Measurements from ENCODE around the gene TAAR2. TPM values are rescaled to one million over a fixed set of nuclear protein-coding genes. Genes with fewer than 3 reads are reported as not detected.

TAAR2 gene
- total and polyA plus RNA-seq, 2 donors (not counting 1 experiment from before 2014, with no cell fraction given): not detected

DNA sequence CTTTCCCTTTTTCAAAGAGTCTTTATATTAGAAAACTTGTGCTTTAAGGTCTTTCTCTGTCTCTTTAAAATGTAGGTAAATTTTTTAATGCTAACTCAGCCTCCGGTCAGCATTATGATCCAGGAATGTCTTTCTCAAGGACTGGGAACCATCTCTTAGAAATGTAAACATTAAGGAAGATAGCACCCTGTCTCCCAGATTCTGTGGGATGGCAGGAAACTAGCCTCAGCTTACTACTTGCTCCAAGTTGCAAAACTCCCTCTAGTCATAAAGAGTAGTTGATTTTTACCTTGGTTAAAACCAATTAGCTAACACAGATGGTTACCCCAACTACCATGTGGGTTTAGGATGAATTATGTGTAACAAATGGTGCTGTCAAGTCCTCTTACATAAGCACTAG lies 39.6 kb upstream of the TAAR2 start:
- Histone ChIP-seq H3K27me3 (ENCODE audit: control insufficient read depth, insufficient read depth, low read length) (peaks cover 2% of the 10 kb centered on the region), H4K20me1 (ENCODE audit: control insufficient read depth, extremely low read depth, insufficient read depth, low read length) (no peaks in the 10 kb centered on the region), H3K4me3 (replicated peaks in 1 of 4; ENCODE audit: control extremely low read depth in 1 of 4, insufficient read depth in 1 of 4, low read depth in 3 of 4, low read length in 4 of 4) (no peak overlapping the region), H3K27ac (ENCODE audit: insufficient read depth, low read length) (no peak overlapping the region), H3K79me2 (ENCODE audit: control insufficient read depth, insufficient read depth, low read length) (no peaks in the 10 kb centered on the region), H3K36me3 (ENCODE audit: control insufficient read depth, insufficient read depth, low read length) (no peaks in the 10 kb centered on the region), H3K4me2 (ENCODE audit: extremely low read depth, insufficient read depth, low read length) (no peak overlapping the region), H2AFZ (ENCODE audit: low read length) (no peak overlapping the region), H3K9ac (ENCODE audit: insufficient read depth, low read length) (no peak overlapping the region), H3K9me3 (ENCODE audit: control insufficient read depth, insufficient read depth, low read depth, low read length) (no peaks in the 10 kb centered on the region), H3K4me1 (ENCODE audit: control insufficient read depth, extremely low read depth, insufficient read depth, low read length) (no peaks in the 10 kb centered on the region)
- TF ChIP-seq, protein P1, sequence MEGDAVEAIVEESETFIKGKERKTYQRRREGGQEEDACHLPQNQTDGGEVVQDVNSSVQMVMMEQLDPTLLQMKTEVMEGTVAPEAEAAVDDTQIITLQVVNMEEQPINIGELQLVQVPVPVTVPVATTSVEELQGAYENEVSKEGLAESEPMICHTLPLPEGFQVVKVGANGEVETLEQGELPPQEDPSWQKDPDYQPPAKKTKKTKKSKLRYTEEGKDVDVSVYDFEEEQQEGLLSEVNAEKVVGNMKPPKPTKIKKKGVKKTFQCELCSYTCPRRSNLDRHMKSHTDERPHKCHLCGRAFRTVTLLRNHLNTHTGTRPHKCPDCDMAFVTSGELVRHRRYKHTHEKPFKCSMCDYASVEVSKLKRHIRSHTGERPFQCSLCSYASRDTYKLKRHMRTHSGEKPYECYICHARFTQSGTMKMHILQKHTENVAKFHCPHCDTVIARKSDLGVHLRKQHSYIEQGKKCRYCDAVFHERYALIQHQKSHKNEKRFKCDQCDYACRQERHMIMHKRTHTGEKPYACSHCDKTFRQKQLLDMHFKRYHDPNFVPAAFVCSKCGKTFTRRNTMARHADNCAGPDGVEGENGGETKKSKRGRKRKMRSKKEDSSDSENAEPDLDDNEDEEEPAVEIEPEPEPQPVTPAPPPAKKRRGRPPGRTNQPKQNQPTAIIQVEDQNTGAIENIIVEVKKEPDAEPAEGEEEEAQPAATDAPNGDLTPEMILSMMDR (conservative IDR thresholded peaks at IDR 0.05 in 1 of 2, IDR thresholded peaks at IDR 0.05 in 1 of 2; ENCODE audit: low read depth in 1 of 2, low read length in 2 of 2): no peak
- TF ChIP-seq EZH2 (IDR thresholded peaks at IDR 0.05; ENCODE audit: low read length, missing control alignments): no peak
- no peak for DNase-seq (ENCODE audit: low read depth in 2 of 2)

DNA sequence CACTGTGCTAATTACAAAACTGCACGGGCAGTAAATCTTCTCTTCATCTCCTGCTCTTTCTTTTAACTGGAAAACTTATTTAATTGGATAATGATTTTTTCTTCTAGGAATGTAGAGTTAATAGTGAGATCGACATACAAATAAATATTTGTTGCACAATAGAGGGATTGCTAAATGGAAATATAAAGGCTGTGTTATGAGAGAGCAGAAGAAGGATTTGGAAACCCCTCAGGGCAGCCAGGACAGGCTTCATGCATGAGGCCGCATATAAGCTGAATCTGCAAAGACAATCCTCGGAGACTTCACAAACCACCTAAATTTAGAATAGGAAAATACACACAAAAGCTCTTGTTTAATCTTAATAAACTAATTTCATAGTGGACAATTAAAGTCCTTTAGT lies 37.8 kb upstream of the TAAR2 start:
- Histone ChIP-seq H3K36me3 (ENCODE audit: control insufficient read depth, insufficient read depth, low read length) (no peaks in the 10 kb centered on the region), H4K20me1 (ENCODE audit: control insufficient read depth, extremely low read depth, insufficient read depth, low read length) (no peaks in the 10 kb centered on the region), H3K27me3 (ENCODE audit: control insufficient read depth, insufficient read depth, low read length) (peaks cover 2% of the 10 kb centered on the region), H3K9me3 (ENCODE audit: control insufficient read depth, insufficient read depth, low read depth, low read length) (no peaks in the 10 kb centered on the region), H3K9ac (ENCODE audit: insufficient read depth, low read length) (no peak overlapping the region), H2AFZ (ENCODE audit: low read length) (no peak overlapping the region), H3K4me2 (ENCODE audit: extremely low read depth, insufficient read depth, low read length) (no peak overlapping the region), H3K27ac (ENCODE audit: insufficient read depth, low read length) (no peak overlapping the region), H3K79me2 (ENCODE audit: control insufficient read depth, insufficient read depth, low read length) (no peaks in the 10 kb centered on the region), H3K4me3 (replicated peaks in 1 of 4; ENCODE audit: control extremely low read depth in 1 of 4, insufficient read depth in 1 of 4, low read depth in 3 of 4, low read length in 4 of 4) (no peak overlapping the region), H3K4me1 (ENCODE audit: control insufficient read depth, extremely low read depth, insufficient read depth, low read length) (no peaks in the 10 kb centered on the region)
- TF ChIP-seq EZH2 (IDR thresholded peaks at IDR 0.05; ENCODE audit: low read length, missing control alignments): no peak
- TF ChIP-seq, protein P1 (conservative IDR thresholded peaks at IDR 0.05 in 1 of 2, IDR thresholded peaks at IDR 0.05 in 1 of 2; ENCODE audit: low read depth in 1 of 2, low read length in 2 of 2): no peak
- DNase-seq (ENCODE audit: low read depth in 2 of 2): no peak

DNA sequence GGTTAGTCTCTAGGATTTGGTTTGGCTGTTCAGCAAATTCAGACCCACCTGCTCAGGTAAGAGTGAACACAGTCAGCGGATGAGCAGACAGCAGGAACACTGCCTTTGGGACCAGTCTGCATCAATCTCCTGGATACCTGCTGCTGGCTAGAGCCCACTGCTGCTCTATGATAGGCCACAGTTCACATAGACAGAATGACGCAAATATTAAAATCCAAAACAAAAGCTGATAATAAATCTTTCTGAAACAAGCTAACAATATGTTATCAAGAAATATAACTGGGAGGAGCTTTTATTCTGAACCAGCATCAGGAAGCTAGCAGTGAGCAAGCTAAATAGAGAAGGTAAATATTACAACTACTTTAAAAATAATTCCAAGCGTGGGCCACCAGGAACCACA lies 35.0 kb upstream of the TAAR2 start, which contains the start of gene TAAR1:
Gene TAAR1, minus strand, starts transcription at position 101 of the 400 bp plus-strand sequence. CDS start 13,179 bp downstream, outside the sequence.
- DNase-seq (ENCODE audit: low read depth in 2 of 2): no peak
- no peaks in the 10 kb centered on the region for H3K79me2 ChIP-seq (ENCODE audit: control insufficient read depth, insufficient read depth, low read length)
- H4K20me1 ChIP-seq (ENCODE audit: control insufficient read depth, extremely low read depth, insufficient read depth, low read length): no peaks in the 10 kb centered on the region
- H3K4me1 ChIP-seq (ENCODE audit: control insufficient read depth, extremely low read depth, insufficient read depth, low read length): no peaks in the 10 kb centered on the region
- no peak for TF ChIP-seq EZH2 (IDR thresholded peaks at IDR 0.05; ENCODE audit: low read length, missing control alignments)
- TF ChIP-seq, protein P1 (conservative IDR thresholded peaks at IDR 0.05 in 1 of 2, IDR thresholded peaks at IDR 0.05 in 1 of 2; ENCODE audit: low read depth in 1 of 2, low read length in 2 of 2): no peak
- peaks cover 5% of the 10 kb centered on the region for H3K27me3 ChIP-seq (ENCODE audit: control insufficient read depth, insufficient read depth, low read length)
- H3K9ac ChIP-seq (ENCODE audit: insufficient read depth, low read length): no peak within 1 kb of the TSS
- no peak within 1 kb of the TSS for H3K4me3 ChIP-seq (replicated peaks in 1 of 4; ENCODE audit: control extremely low read depth in 1 of 4, insufficient read depth in 1 of 4, low read depth in 3 of 4, low read length in 4 of 4)
- H2AFZ ChIP-seq (ENCODE audit: low read length): no peak within 1 kb of the TSS
- no peaks in the 10 kb centered on the region for H3K9me3 ChIP-seq (ENCODE audit: control insufficient read depth, insufficient read depth, low read depth, low read length)
- no peaks in the 10 kb centered on the region for H3K36me3 ChIP-seq (ENCODE audit: control insufficient read depth, insufficient read depth, low read length)
- no peak within 1 kb of the TSS for H3K27ac ChIP-seq (ENCODE audit: insufficient read depth, low read length)
- no peak within 1 kb of the TSS for H3K4me2 ChIP-seq (ENCODE audit: extremely low read depth, insufficient read depth, low read length)

All from fibroblast of lung (primary cell).